Left lung (tissue), 10 donors: ENCODE data around the gene SKIC8. TPM values are rescaled to one million over a fixed set of nuclear protein-coding genes. Genes with fewer than 3 reads are reported as not detected.

Experiments used
- ATAC-seq: fragments of 200-7000 bp; cut with Tn5 transposase; one replicate; pipeline ENCODE4 v1.9.1; 2020; ENCODE audit warnings: moderate library complexity
- DNase-seq, 4 donors: peaks; one replicate each; pipeline ENCODE4 v3.0.0-alpha.2; 2013 to 2020
- H3K27ac ChIP-seq, 2 donors: fragments of 200-600 bp; sonication (generic) in 1 of 2; one replicate each; pipeline versions ENCODE4 v1.5.0 to v1.8.0; 2020 to 2021
- H3K27me3 ChIP-seq, 2 donors: fragments of 200-600 bp; sonication (generic) in 1 of 2; one replicate each; pipeline versions ENCODE4 v1.5.0 to v1.8.0; 2020 to 2021
- H3K36me3 ChIP-seq, 2 donors: fragments of 200-600 bp; sonication (generic) in 1 of 2; one replicate each; pipeline versions ENCODE4 v1.5.0 to v1.8.0; 2020 to 2021
- H3K4me1 ChIP-seq, 2 donors: fragments of 200-600 bp; one replicate each; pipeline ENCODE4 v1.8.0; 2021
- H3K4me3 ChIP-seq, 2 donors: fragments of 200-600 bp; sonication (generic) in 1 of 2; one replicate each; pipeline versions ENCODE4 v1.5.0 to v1.8.0; 2020 to 2021; ENCODE audit warnings: mild to moderate bottlenecking in 1 of 2
- H3K9me3 ChIP-seq, 2 donors: fragments of 200-600 bp; sonication (generic) in 1 of 2; one replicate each; pipeline versions ENCODE4 v1.5.0 to v1.8.0; 2020 to 2021
- intact Hi-C, 2 donors: fragments of 100-400 bp; cut with DNase I; formaldehyde crosslinking; loops; one replicate each; pipeline versions ENCODE4 v1.11.2 to v1.14.2; 2022
- polyA plus RNA-seq, 6 donors: library from polyadenylated mRNA; unstranded; fragments of 120-200 nt; gene quantifications; one replicate each; pipeline ENCODE4 v1.2.1, GENCODE V29; 2013; ENCODE audit not compliant: insufficient read length in 6 of 6
- total RNA-seq, 2 donors: library from RNA; stranded (reverse); fragmentation: NEBNext Ultra II Directional; extraction: Animal tissue kit (Norgen Biotek cat#: 25700); gene quantifications; one replicate each; pipeline ENCODE4 v1.2.1, GENCODE V29; 2021
- TF ChIP-seq, protein P1 (sequence below), 2 donors: fragments of 200-600 bp; sonication (generic) in 1 of 2; IDR thresholded peaks; one replicate each; pipeline versions ENCODE4 v1.5.0 to v1.8.0; 2021; ENCODE audit warnings: antibody characterized with exemption in 2 of 2
- donor health status: DM: no; HTN: yes; CAD: no.
- donor health status: DM: no; HTN: no; CAD: no.

Gene SKIC8
- total and polyA plus RNA-seq, 8 donors = 36.1 to 122 (median 108) TPM

DNA sequence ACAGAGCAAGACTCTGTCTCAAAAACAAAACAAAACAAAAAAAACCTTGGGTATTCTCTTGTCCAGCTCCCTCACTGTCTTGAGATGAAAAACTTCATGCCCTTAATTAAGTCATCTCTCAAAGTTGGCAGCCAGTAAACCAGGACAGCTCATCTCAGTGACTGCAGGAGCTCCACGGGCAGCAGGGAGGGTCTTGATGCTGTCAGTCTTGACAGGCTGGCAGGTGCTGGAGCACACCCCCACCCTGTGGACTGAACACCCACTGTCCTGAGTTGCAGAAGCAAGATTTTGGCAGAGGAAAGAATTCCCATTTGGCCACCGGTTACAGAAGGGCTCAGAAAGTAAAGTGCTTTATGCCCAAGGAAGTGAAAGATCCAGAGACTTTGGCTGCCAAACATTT lies 27.1 kb downstream of the SKIC8 start:
- peaks cover 0 to 50% of the 10 kb centered on the region in 2 donors for H3K36me3 ChIP-seq
- H3K27ac ChIP-seq = no peak overlapping the region
- H3K27me3 ChIP-seq = no peaks in the 10 kb centered on the region
- intact Hi-C loops = no loop called here
- H3K4me3 ChIP-seq = no peak overlapping the region
- H3K9me3 ChIP-seq = no peaks in the 10 kb centered on the region
- no peak for ATAC-seq
- DNase-seq = no peak
- H3K4me1 ChIP-seq = no peaks in the 10 kb centered on the region
- TF ChIP-seq, protein P1, sequence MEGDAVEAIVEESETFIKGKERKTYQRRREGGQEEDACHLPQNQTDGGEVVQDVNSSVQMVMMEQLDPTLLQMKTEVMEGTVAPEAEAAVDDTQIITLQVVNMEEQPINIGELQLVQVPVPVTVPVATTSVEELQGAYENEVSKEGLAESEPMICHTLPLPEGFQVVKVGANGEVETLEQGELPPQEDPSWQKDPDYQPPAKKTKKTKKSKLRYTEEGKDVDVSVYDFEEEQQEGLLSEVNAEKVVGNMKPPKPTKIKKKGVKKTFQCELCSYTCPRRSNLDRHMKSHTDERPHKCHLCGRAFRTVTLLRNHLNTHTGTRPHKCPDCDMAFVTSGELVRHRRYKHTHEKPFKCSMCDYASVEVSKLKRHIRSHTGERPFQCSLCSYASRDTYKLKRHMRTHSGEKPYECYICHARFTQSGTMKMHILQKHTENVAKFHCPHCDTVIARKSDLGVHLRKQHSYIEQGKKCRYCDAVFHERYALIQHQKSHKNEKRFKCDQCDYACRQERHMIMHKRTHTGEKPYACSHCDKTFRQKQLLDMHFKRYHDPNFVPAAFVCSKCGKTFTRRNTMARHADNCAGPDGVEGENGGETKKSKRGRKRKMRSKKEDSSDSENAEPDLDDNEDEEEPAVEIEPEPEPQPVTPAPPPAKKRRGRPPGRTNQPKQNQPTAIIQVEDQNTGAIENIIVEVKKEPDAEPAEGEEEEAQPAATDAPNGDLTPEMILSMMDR (IDR thresholded peaks at IDR 0.05) = no peak

DNA sequence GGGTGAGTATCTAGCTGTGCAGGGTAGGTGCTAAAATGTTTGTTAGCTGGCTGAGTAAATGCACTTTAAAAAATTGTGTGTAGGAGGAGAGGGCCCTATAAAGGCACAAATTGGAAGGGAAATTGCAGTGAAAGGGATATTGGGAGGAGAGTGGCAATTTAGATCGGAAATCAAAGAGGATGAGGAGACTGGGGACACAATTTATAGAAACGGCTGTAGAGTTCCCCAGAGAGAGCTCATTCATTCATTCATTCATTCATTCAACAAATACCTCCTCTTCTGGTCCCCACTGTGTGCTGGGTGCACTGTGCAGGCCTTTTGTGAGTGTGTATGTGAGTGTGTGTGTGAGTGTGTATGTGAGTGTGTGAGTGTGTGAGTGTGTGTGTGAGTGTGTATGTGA lies 32.6 kb downstream of the SKIC8 start:
- ATAC-seq = no peak
- intact Hi-C loops = no loop called here

DNA sequence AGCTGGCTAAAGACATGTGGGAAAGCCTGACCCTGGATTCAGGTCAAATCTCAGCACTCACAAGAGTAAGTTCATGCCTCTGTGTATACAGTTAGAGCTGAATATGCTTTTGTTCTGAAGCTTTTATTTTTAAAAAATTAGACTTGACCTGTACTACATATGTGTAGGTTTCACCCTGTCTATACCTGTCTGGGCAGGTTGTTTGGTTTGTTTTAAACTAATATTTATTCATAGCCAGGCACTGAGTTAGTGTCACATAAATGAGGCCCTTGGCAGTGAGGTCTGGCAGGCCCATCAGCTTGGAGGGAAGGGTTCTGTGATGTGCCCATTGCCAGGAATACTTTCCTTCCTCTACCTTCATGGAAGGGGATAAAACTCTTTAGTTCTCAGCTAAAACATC lies 33.2 kb downstream of the SKIC8 start:
- H3K9me3 ChIP-seq = no peaks in the 10 kb centered on the region
- no peak for DNase-seq
- H3K27ac ChIP-seq = no peak overlapping the region
- intact Hi-C loops = no loop called here
- no peak overlapping the region for H3K4me3 ChIP-seq
- H3K4me1 ChIP-seq = peaks cover 8 to 18% of the 10 kb centered on the region in 2 donors
- no peaks in the 10 kb centered on the region for H3K27me3 ChIP-seq
- TF ChIP-seq, protein P1 (IDR thresholded peaks at IDR 0.05) = no peak
- H3K36me3 ChIP-seq = peaks cover 0 to 3% of the 10 kb centered on the region in 2 donors
- ATAC-seq = no peak

More for the DNA sequence above, 32.6 kb downstream of the SKIC8 start:
- Histone ChIP-seq H3K4me3 (no peak overlapping the region), H3K4me1 (peaks cover 8 to 18% of the 10 kb centered on the region in 2 donors), H3K27ac (no peak overlapping the region), H3K9me3 (no peaks in the 10 kb centered on the region), H3K36me3 (peaks cover 0 to 6% of the 10 kb centered on the region in 2 donors), H3K27me3 (no peaks in the 10 kb centered on the region)
- TF ChIP-seq, protein P1 (IDR thresholded peaks at IDR 0.05) = no peak
- DNase-seq = no peak

DNA sequence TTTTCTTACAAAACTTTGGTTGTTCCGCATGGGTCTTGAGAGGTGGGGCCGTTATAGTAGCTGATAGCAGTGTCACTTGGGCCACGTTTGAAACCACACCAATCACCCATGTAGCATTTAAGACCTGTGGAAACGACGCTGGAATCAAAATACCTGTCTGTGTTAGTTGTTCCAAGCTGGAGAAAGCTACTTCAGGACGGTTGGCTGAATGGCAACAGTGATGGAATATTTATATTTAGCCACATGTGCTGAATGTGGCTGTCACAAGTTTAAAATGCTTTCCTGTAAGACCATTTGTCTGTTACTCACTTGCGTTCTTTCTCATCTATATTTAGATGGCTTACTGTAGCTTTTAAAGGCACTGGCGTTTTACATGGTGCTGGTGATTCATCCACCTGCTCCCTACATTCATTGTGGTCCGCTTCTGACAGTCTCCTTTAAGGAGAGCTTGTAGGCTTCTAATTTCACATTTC lies 33.6 kb downstream of the SKIC8 start:
- no peaks in the 10 kb centered on the region for H3K9me3 ChIP-seq
- DNase-seq (no peak), ATAC-seq (no peak)
- H3K36me3 ChIP-seq = no peaks in the 10 kb centered on the region
- TF ChIP-seq, protein P1 (IDR thresholded peaks at IDR 0.05) = no peak
- H3K27ac ChIP-seq = no peak overlapping the region
- no peaks in the 10 kb centered on the region for H3K27me3 ChIP-seq
- intact Hi-C loops = no loop called here
- H3K4me3 ChIP-seq = peak overlapping the region in 1 of 2 donors; percentile 64
- H3K4me1 ChIP-seq = peaks cover 8 to 18% of the 10 kb centered on the region in 2 donors

DNA sequence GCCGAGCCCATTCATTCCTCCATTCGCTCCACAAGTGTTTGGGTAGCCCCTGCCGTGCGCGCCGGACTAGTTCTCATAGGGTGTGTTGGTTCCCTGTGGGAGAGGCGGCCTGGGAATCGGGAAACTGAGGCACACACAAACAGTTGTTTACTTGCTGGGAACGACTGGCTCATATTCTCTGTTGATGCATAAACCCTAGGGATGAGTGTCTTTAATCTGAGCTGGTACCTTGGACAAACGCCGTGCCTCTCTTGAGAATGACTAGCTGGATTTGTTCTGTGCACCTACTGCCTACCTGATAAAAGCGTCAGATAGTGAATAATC lies 34.3 kb downstream of the SKIC8 start:
- TF ChIP-seq, protein P1 (IDR thresholded peaks at IDR 0.05) = no peak
- Histone ChIP-seq H3K9me3 (no peaks in the 10 kb centered on the region), H3K36me3 (no peaks in the 10 kb centered on the region), H3K27ac (peak overlapping the region; percentile 39 to 42), H3K4me1 (peaks cover 8 to 18% of the 10 kb centered on the region in 2 donors), H3K27me3 (no peaks in the 10 kb centered on the region), H3K4me3 (peak overlapping the region; percentile 55 to 64)
- intact Hi-C loops = no loop called here
- DNase-seq (no peak), ATAC-seq (peak; percentile 4)
